ENCODE results near the gene NR6A1.
"Not testable (repeated sequence)": the region's sequence is repeated elsewhere in the genome, so short reads cannot be mapped to it uniquely, and the experiment has no call there.

The NR6A1 gene

GRCh38 chr9:124760719-124761118 lies 10.4 kb downstream of the NR6A1 start:
- DNase-seq (ENCODE audit: low read depth in 3 of 3) = no peak

- DNase-seq (ENCODE audit: low read depth in 3 of 3) = no peak
Measured at GRCh38 chr9:124759327-124759726, 11.8 kb downstream of the NR6A1 start.

- no peak for DNase-seq (ENCODE audit: low read depth in 3 of 3)
Measured at GRCh38 chr9:124758691-124759090, 12.4 kb downstream of the NR6A1 start.

- DNase-seq (ENCODE audit: low read depth in 3 of 3) = no peak
Measured at GRCh38 chr9:124758061-124758460, 13.1 kb downstream of the NR6A1 start.

GRCh38 chr9:124757616-124758015 lies 13.5 kb downstream of the NR6A1 start:
- no peak for DNase-seq (ENCODE audit: low read depth in 3 of 3)

- no peak for DNase-seq (ENCODE audit: low read depth in 3 of 3)
Measured at GRCh38 chr9:124756011-124756410, 15.1 kb downstream of the NR6A1 start.

GRCh38 chr9:124755061-124755460 lies 16.1 kb downstream of the NR6A1 start:
- no peak for DNase-seq (ENCODE audit: low read depth in 3 of 3)

GRCh38 chr9:124754289-124754688 lies 16.8 kb downstream of the NR6A1 start:
- no peak for DNase-seq (ENCODE audit: low read depth in 3 of 3)

GRCh38 chr9:124752967-124753366 lies 18.1 kb downstream of the NR6A1 start:
- no peak for DNase-seq (ENCODE audit: low read depth in 3 of 3)

GRCh38 chr9:124749781-124750180 lies 21.3 kb downstream of the NR6A1 start:
- DNase-seq (ENCODE audit: low read depth in 3 of 3) = no peak

GRCh38 chr9:124749284-124749683 lies 21.8 kb downstream of the NR6A1 start:
- DNase-seq (ENCODE audit: low read depth in 3 of 3) = no peak

- DNase-seq (ENCODE audit: low read depth in 3 of 3) = no peak
Measured at GRCh38 chr9:124747065-124747464, 24.0 kb downstream of the NR6A1 start.

GRCh38 chr9:124743686-124744348 lies 27.3 kb downstream of the NR6A1 start:
- DNase-seq (ENCODE audit: low read depth in 3 of 3) = no peak

- DNase-seq (ENCODE audit: low read depth in 3 of 3) = no peak
Measured at GRCh38 chr9:124742940-124743339, 28.2 kb downstream of the NR6A1 start.

- DNase-seq (ENCODE audit: low read depth in 3 of 3) = no peak
Measured at GRCh38 chr9:124741662-124742061, 29.4 kb downstream of the NR6A1 start.

GRCh38 chr9:124741149-124741548 lies 30.0 kb downstream of the NR6A1 start:
- no peak for DNase-seq (ENCODE audit: low read depth in 3 of 3)

GRCh38 chr9:124739360-124739759 lies 31.8 kb downstream of the NR6A1 start:
- no peak for DNase-seq (ENCODE audit: low read depth in 3 of 3)

GRCh38 chr9:124738075-124738474 lies 33.0 kb downstream of the NR6A1 start:
- DNase-seq (ENCODE audit: low read depth in 3 of 3) = not testable (repeated sequence)

GRCh38 chr9:124735121-124735520 lies 36.0 kb downstream of the NR6A1 start:
- no peak for DNase-seq (ENCODE audit: low read depth in 3 of 3)

GRCh38 chr9:124734741-124735083 lies 36.4 kb downstream of the NR6A1 start:
- not testable (repeated sequence) for DNase-seq (ENCODE audit: low read depth in 3 of 3)

GRCh38 chr9:124733964-124734740 lies 37.0 kb downstream of the NR6A1 start:
- DNase-seq (ENCODE audit: low read depth in 3 of 3) = no peak

GRCh38 chr9:124730772-124731171 lies 40.3 kb downstream of the NR6A1 start:
- no peak for DNase-seq (ENCODE audit: low read depth in 3 of 3)

GRCh38 chr9:124726886-124727285 lies 44.2 kb downstream of the NR6A1 start:
- DNase-seq (ENCODE audit: low read depth in 3 of 3) = no peak

- DNase-seq (ENCODE audit: low read depth in 3 of 3) = no peak
Measured at GRCh38 chr9:124725068-124725452, 46.1 kb downstream of the NR6A1 start.
